CD4-positive, alpha-beta T cell treated with Interleukin-17A for 1 hour (primary cell): ENCODE results near the gene HIGD1C.
"Not testable (repeated sequence)": the region's sequence is repeated elsewhere in the genome, so short reads cannot be mapped to it uniquely, and the experiment has no call there.

ENCODE experiments used
- DNase-seq: peaks from one replicate; pipeline ENCODE4 v3.0.0-alpha.2; 2020

HIGD1C gene

DNA sequence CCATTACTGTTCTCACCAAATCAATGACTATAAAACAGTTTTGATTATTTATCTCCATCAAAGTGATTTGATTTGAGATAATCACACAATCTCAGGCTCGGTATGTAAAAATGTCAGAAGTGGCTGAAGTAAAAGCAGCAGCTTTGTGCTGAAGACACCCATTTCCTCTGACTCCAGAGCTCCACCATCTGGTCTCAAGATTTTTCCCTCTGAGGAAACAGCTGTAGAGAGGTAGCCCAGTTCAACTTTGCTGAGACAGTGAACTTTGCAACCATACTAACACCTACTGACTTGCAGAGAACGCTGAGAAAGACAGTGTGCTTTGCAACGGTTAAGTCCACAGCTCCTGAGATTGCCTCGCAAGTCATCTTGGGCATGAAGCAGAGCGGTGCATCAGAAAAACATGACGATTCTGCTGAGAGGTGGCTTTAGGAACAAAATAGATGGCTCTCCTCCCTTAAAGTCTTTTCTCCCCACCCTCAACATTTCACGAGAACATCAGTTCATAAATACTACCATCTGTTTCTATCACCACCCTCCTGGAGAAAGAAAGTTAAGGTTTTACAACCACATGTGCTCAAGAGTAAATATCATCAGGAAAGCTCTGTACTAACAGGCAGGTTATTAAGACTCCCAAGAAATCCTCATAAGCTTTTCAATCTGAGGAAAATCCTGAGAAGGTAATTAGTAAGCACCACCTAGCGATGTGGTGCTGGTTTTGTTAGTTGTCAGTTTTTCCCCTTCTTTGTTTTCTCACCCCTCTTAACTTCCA, 34.8 kb downstream of the HIGD1C start:
- peak; percentile 40 for DNase-seq

DNA sequence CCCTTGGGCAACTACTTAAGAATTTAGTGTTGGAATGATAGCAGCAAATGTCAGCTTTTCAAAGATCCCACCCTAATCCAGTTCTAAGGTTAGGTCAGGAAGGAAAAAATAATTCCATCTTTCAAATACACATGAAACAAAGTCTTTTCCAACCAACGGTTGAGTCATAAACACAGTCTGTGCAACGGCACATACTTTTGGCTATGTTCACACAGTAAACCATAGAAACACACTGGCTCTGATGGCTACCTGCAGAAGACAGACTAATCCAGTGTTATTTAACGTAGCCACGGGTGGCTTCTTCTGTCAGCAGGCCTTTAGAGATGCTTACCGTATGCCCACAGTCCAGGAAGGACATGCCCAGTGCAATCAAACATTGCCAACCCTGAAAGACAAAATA, 35.7 kb downstream of the HIGD1C start:
- no peak for DNase-seq

GRCh38 chr12:50988871-50989270, 36.5 kb downstream of the HIGD1C start:
- no peak for DNase-seq

DNA sequence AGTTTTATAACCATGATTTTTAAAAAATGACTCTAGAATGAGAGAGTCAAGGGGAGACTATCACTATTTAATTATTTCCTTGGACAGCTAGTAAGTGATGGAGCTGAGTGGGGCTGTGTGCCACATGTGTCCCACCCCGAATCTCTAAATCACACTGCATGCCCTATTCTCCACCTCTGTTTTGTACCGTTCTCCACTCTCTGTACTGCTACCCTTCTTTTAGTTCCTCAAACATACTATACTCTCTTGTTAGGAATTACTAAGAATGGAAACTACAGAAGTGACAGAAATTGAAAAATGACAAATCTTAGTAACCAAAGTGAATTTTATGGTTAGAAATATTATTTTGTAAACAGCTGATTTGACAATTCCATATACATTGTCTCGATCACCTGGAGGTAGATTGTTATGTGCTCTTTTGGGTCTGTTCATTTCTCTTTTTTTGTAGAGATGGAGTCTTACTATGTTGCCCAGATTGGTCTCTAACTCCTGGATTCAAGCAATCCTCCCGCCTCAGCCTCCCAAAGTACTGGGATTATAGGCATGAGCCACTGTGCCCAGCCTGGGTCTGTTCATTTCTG, 37.9 kb downstream of the HIGD1C start:
- no peak for DNase-seq

GRCh38 chr12:50990791-50991190, 38.4 kb downstream of the HIGD1C start:
- DNase-seq = no peak

DNA sequence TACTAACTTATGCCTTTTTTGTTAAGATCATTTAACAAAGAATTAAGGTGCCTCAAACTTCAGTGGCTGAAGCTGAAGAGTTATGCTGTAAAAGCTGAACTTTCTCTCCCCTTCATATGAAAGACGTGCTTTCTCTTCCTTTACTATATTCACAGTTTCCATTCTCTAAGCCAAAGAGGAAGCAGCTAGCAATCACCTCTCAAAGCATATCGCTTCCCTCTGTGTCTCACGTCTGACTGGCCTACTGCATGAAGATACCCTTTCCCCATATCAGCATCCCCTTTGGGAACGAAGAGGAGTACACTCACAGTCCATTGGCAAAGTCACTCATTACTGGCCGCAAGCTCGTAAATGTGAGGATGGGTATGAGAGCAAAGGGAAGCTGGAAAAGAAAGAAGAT, 38.9 kb downstream of the HIGD1C start:
- no peak for DNase-seq

GRCh38 chr12:50992819-50993218, 40.5 kb downstream of the HIGD1C start:
- no peak for DNase-seq

GRCh38 chr12:50999093-50999492, 46.7 kb downstream of the HIGD1C start:
- no peak for DNase-seq

DNA sequence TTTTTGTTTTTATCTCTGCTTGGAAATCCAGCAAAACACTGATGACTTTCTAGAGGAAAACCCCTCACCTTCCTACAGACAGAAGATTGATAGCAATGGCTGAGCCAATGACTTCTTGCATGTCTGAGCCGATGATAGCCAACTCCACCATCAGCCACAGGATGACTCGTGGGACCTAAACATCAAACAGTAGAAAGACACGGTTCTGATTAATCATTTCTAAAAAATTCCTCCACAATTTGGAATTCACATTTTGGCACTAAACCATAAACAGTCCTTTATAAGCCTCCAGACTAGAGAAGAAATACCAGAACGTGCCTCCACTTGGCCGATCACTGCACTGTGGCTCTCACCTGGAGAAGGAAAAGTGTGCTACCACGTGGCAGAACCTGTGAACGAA, 47.9 kb downstream of the HIGD1C start:
- DNase-seq = no peak

- no peak for DNase-seq
Measured at GRCh38 chr12:51001799-51002198, 49.5 kb downstream of the HIGD1C start.

- no peak for DNase-seq
Measured at GRCh38 chr12:51004504-51004903, 52.2 kb downstream of the HIGD1C start.

GRCh38 chr12:51005030-51005429, 52.7 kb downstream of the HIGD1C start:
- no peak for DNase-seq

- no peak for DNase-seq
Measured at GRCh38 chr12:51005671-51006070, 53.3 kb downstream of the HIGD1C start.

DNA sequence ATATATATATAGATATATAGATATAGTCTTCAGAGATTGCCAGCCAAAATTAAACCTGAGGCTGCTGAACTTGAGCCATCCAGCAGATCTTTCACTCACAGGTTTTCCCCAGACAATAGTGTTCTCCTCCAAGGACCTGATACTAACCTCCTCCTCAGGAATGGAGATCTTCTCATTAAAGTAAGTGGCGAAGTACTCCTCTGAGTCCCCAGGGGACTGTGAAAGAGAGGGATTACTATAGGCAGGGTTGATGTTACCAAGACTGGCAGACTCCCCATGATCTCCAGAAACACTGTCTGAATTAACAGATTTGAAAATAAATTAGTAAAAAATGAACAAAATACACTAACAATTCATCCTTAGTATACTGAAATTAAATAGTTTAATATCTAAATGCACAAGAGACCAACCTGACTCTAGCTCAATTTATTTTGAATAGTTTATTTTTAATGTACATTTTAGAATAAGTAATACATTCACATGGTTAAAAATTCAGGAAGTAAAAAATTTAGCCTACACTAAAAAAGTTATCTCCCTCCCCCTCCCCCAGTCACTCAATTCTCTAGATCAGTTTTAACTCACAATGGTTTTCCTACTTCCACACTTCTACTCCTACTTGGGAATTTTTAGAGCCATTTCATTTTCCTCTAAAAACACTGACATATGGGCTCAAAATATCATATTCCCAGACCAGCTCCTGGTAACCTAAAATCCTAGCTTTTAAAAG, 56.1 kb downstream of the HIGD1C start:
- DNase-seq = no peak

- peak; percentile 52 for DNase-seq
Measured at GRCh38 chr12:51009056-51009440, 56.7 kb downstream of the HIGD1C start.

DNA sequence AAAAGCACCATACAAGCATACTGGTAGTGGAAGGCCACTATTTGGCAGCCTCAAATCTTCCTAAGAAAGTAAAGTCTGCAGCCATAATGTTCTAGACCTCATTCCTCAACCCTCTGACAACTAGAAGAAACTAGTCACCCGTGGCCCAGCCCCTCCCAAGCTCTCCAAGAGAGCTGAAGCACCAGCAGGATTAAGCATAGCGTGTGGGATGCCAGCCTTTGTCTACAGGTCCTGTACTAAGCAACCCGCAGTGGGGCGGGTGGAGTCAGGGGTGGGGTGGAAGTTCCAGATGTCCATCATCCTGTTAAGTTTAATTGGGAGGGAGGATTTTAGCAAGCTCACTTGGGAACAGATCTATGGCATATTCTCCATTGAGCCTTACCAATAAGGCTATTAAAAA, 59.6 kb downstream of the HIGD1C start:
- no peak for DNase-seq

DNA sequence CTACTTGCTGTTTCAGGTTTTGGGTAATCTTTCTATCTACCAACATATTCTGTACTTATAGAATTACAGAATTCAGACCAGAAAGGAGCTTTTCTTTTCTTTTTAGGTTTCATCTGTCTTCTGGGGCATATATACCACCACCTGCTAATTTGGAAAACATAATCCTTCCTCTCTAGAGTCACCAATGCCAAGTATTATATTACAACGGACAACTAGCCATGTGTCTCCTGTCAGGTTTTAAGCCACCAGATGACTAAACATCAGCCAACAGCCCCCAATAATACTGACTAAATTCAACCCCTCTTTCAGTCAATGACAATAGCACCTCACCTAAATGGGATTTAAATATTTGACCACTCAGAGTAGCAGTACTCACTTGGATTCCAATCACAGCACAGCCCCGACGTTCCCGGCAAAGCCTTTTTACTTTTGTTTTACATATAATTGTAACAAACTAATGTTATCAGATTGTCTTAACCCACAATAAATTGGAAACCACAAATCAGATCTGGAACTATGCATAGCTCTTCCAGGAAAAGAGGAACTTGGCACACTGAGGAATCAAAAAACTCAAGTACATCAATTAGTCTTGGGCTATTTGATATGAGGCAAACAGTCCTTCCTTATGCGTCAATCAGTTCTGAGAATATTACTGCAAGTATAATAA, 60.4 kb downstream of the HIGD1C start:
- no peak for DNase-seq

DNA sequence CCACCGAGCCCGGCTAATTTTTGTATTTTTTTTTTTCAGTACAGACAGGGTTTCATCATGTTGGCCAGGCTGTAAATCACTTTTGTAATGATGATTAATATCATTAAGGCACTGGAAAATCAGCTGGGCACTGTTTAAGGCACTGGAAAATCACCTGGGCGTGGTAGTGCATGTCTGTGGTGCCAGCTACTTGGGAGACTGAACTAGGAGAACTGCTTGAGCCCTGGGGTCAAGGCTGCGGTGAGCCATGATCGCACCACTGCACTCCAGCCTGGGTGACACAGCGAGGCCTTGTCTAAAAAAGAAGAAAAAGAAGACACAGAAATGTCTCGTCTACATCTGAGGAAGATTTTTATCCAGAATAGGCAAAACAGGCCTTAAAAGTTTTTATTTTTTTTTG, 61.1 kb downstream of the HIGD1C start:
- DNase-seq = no peak

- DNase-seq = not testable (repeated sequence)
Measured at GRCh38 chr12:51014467-51014866, 62.1 kb downstream of the HIGD1C start.

DNA sequence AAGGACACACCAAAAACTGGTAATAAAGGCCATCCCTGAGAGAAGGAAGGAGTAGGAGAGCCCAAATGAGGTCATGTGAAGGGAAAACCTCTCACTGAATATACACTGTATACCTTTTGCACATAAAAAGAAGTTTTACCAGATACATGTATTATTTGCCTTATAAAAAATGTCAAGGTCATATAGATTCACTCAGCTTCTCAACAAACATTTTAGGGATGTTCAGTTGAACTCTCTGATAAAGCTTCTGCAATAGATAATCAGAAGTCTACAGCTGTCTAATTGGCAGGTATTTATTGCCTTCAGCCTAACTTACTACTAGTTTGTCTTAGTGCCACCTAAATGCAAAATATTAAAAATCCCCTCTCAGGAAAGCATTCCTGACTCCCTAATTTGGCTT, 65.1 kb downstream of the HIGD1C start:
- DNase-seq = no peak

- DNase-seq = no peak
Measured at GRCh38 chr12:51018956-51019355, 66.6 kb downstream of the HIGD1C start.

DNA sequence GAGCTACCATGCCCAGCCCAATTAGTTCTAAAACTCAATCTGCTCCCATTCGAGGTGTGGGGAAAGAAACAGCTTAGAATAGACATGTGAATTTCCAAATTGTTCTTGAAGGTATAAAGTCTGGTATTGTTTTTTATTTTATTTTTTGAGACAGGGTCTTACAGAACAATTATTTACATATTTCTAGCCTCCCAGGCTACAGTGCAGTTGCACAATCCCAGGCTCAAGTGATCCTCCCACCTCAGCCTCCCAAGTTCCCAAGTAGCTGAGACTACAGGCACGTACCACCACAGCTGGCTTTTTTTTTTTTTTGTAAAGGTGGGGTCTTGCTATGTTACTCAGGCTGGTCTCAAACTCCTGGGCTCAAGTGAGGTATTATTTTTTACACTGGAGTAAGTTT, 67.6 kb downstream of the HIGD1C start:
- DNase-seq = no peak
